Trophoblast cell (in vitro differentiated cells and primary cell): ENCODE measurements around the gene PCSK7.

Source experiments
- DNase-seq, 2 donors: peaks; one replicate each; pipeline ENCODE4 v3.0.0-alpha.2; 2016
- H2AFZ ChIP-seq: 2 replicates; pipeline ENCODE4 v1.6.1; 2013; ENCODE audit warnings: low read length, moderate library complexity, mild to moderate bottlenecking; ENCODE audit not compliant: insufficient read depth, poor library complexity
- H2AK5ac ChIP-seq: 2 replicates; pipeline ENCODE4 v1.6.1; 2013; ENCODE audit warnings: mild to moderate bottlenecking, low read length
- H2BK120ac ChIP-seq: 2 replicates; pipeline ENCODE4 v1.6.1; 2013; ENCODE audit warnings: low read length, mild to moderate bottlenecking, moderate library complexity; ENCODE audit not compliant: insufficient read depth, poor library complexity
- H2BK12ac ChIP-seq: 2 replicates; pipeline ENCODE4 v1.6.1; 2013; ENCODE audit warnings: mild to moderate bottlenecking, low read length, moderate library complexity
- H2BK5ac ChIP-seq: 2 replicates; pipeline ENCODE4 v1.6.1; 2013; ENCODE audit warnings: low read length, low read depth, moderate library complexity, mild to moderate bottlenecking; ENCODE audit not compliant: poor library complexity
- H3K14ac ChIP-seq: 2 replicates; pipeline ENCODE4 v1.6.1; 2013; ENCODE audit warnings: mild to moderate bottlenecking, low read length
- H3K18ac ChIP-seq: 2 replicates; pipeline ENCODE4 v1.6.1; 2013; ENCODE audit warnings: mild to moderate bottlenecking, low read length
- H3K23ac ChIP-seq: 2 replicates; pipeline ENCODE4 v1.6.1; 2013; ENCODE audit warnings: low read length
- H3K27ac ChIP-seq: 2 replicates; pipeline ENCODE4 v1.5.1; 2013; ENCODE audit warnings: low read depth, mild to moderate bottlenecking, inconsistent platforms, low read length, moderate library complexity
- H3K27me3 ChIP-seq: 2 replicates; pipeline ENCODE4 v1.6.1; 2013; ENCODE audit warnings: inconsistent platforms, mild to moderate bottlenecking, low read length, moderate library complexity; ENCODE audit not compliant: insufficient read depth
- H3K36me3 ChIP-seq, 2 experiments: 1 replicate in 1 of 2; 2 replicates in 1 of 2; pipeline ENCODE4 v1.6.1; 2013; ENCODE audit warnings: low read length in 2 of 2, mild to moderate bottlenecking in 2 of 2, moderate library complexity in 1 of 2; ENCODE audit not compliant: insufficient read depth in 2 of 2, control insufficient read depth in 1 of 2
- H3K4ac ChIP-seq: 2 replicates; pipeline ENCODE4 v1.6.1; 2013; ENCODE audit warnings: low read depth, mild to moderate bottlenecking, low read length, moderate library complexity
- H3K4me1 ChIP-seq, 2 experiments: 1 replicate in 1 of 2; 2 replicates in 1 of 2; pipeline ENCODE4 v1.6.1; 2013; ENCODE audit warnings: low read length in 2 of 2, mild to moderate bottlenecking in 2 of 2, moderate library complexity in 1 of 2; ENCODE audit not compliant: insufficient read depth in 2 of 2, control insufficient read depth in 1 of 2
- H3K4me2 ChIP-seq: 2 replicates; pipeline ENCODE4 v1.6.1; 2013; ENCODE audit warnings: inconsistent platforms, mild to moderate bottlenecking, low read length, moderate library complexity
- H3K4me3 ChIP-seq: 2 replicates; pipeline ENCODE4 v1.5.1; 2013; ENCODE audit warnings: mild to moderate bottlenecking, low read depth, low read length, inconsistent platforms
- H3K79me1 ChIP-seq: one replicate; pipeline ENCODE4 v1.6.1; 2013; ENCODE audit warnings: low read length
- H3K79me2 ChIP-seq: 2 replicates; pipeline ENCODE4 v1.6.1; 2013; ENCODE audit warnings: low read length, mild to moderate bottlenecking; ENCODE audit not compliant: control insufficient read depth, insufficient read depth, poor library complexity
- H3K9ac ChIP-seq: 2 replicates; pipeline ENCODE4 v1.6.1; 2013; ENCODE audit warnings: mild to moderate bottlenecking, low read length
- H3K9me3 ChIP-seq: 2 replicates; pipeline ENCODE4 v1.6.1; 2013; ENCODE audit warnings: low read depth, mild to moderate bottlenecking, control low read depth, inconsistent platforms, low read length; ENCODE audit not compliant: insufficient read depth
- H4K12ac ChIP-seq: 2 replicates; pipeline ENCODE4 v1.6.1; 2013; ENCODE audit warnings: low read depth, mild to moderate bottlenecking, low read length, moderate library complexity
- H4K8ac ChIP-seq: 2 replicates; pipeline ENCODE4 v1.6.1; 2013; ENCODE audit warnings: low read depth, mild to moderate bottlenecking, low read length, moderate library complexity
- H4K91ac ChIP-seq: one replicate; pipeline ENCODE4 v1.6.1; 2013; ENCODE audit warnings: low read depth, mild to moderate bottlenecking, low read length, moderate library complexity
- WGBS: extraction: QIAGEN DNeasy Blood & Tissue Kit; methylation state at CpG from one replicate; pipeline ENCODE4 v1.1.7; 2013; ENCODE audit warnings: missing lambda C conversion rate; ENCODE audit not compliant: insufficient read length, insufficient coverage; ENCODE audit errors: extremely low coverage; 5-methylcytosine and 5-hydroxymethylcytosine counted together

PCSK7 gene

DNA sequence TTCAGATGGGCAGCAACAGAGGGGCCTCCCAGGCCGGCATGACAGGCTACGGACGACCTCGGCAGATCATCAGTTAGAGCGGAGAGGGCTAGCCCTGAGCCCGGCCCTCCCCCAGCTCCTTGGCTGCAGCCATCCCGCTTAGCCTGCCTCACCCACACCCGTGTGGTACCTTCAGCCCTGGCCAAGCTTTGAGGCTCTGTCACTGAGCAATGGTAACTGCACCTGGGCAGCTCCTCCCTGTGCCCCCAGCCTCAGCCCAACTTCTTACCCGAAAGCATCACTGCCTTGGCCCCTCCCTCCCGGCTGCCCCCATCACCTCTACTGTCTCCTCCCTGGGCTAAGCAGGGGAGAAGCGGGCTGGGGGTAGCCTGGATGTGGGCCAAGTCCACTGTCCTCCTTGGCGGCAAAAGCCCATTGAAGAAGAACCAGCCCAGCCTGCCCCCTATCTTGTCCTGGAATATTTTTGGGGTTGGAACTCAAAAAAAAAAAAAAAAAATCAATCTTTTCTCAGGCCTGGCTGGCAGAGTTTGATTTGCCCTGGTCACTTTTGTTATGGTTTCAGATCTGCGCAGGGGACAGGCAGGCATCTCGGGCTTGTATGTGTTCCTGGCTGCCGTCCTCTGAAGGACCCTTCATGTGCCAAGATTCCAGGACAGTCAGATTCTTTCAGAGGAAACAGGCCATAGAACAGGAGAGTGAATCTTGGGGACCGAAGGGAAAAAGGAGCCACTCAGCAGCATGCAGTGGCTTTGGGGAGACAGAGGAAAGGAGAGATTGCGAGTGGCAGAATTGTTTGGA lies 27.4 kb downstream of the PCSK7 start:
- no peak overlapping the region for H4K91ac ChIP-seq
- no peak overlapping the region for H2BK5ac ChIP-seq
- H2BK12ac ChIP-seq, result no peak overlapping the region
- no peak overlapping the region for H3K14ac ChIP-seq
- H2AK5ac ChIP-seq, result no peak overlapping the region
- H3K79me1 ChIP-seq, result peaks cover 9% of the 10 kb centered on the region
- peaks cover 44 to 49% of the 10 kb centered on the region in 2 experiments for H3K36me3 ChIP-seq
- no peaks in the 10 kb centered on the region for H3K9me3 ChIP-seq
- peaks cover 28% of the 10 kb centered on the region for H3K79me2 ChIP-seq
- H2BK120ac ChIP-seq, result no peak overlapping the region
- H3K27me3 ChIP-seq, result no peaks in the 10 kb centered on the region
- H3K9ac ChIP-seq, result no peak overlapping the region
- DNase-seq, result no peak
- peak overlapping the region; percentile 12 for H3K27ac ChIP-seq
- no CpG with 5 or more reads among the region's 17 CpGs for WGBS
- H2AFZ ChIP-seq, result no peak overlapping the region
- H3K4me1 ChIP-seq, result peaks cover 34 to 46% of the 10 kb centered on the region in 2 experiments
- no peak overlapping the region for H3K4ac ChIP-seq
- H3K23ac ChIP-seq, result no peak overlapping the region
- no peak overlapping the region for H3K4me2 ChIP-seq
- H3K18ac ChIP-seq, result no peak overlapping the region
- no peak overlapping the region for H3K4me3 ChIP-seq
- no peak overlapping the region for H4K12ac ChIP-seq
- H4K8ac ChIP-seq, result no peak overlapping the region

DNA sequence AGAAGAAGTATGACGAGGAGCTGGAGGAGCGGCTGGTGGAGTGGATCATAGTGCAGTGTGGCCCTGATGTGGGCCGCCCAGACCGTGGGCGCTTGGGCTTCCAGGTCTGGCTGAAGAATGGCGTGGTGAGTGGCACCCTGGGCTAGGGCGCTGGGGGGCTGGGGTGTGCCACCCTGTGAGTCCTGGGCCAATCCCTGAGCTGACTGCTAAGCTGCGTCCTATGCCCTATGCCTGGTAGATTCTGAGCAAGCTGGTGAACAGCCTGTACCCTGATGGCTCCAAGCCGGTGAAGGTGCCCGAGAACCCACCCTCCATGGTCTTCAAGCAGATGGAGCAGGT lies 28.8 kb downstream of the PCSK7 start:
- Histone ChIP-seq H2BK5ac (no peak overlapping the region), H3K4me1 (peaks cover 43 to 54% of the 10 kb centered on the region in 2 experiments), H3K23ac (no peak overlapping the region), H2BK12ac (no peak overlapping the region), H3K18ac (no peak overlapping the region), H2BK120ac (no peak overlapping the region), H3K14ac (no peak overlapping the region), H3K4me3 (no peak overlapping the region), H4K12ac (no peak overlapping the region), H3K9me3 (no peaks in the 10 kb centered on the region), H3K79me2 (peaks cover 39% of the 10 kb centered on the region), H2AK5ac (no peak overlapping the region), H4K91ac (no peak overlapping the region), H3K27me3 (no peaks in the 10 kb centered on the region), H4K8ac (no peak overlapping the region), H2AFZ (no peak overlapping the region), H3K79me1 (peaks cover 21% of the 10 kb centered on the region), H3K4ac (no peak overlapping the region), H3K4me2 (no peak overlapping the region), H3K27ac (no peak overlapping the region), H3K36me3 (peaks cover 44 to 49% of the 10 kb centered on the region in 2 experiments), H3K9ac (no peak overlapping the region)
- DNase-seq, result no peak
- WGBS, result no CpG with 5 or more reads among the region's 10 CpGs

DNA sequence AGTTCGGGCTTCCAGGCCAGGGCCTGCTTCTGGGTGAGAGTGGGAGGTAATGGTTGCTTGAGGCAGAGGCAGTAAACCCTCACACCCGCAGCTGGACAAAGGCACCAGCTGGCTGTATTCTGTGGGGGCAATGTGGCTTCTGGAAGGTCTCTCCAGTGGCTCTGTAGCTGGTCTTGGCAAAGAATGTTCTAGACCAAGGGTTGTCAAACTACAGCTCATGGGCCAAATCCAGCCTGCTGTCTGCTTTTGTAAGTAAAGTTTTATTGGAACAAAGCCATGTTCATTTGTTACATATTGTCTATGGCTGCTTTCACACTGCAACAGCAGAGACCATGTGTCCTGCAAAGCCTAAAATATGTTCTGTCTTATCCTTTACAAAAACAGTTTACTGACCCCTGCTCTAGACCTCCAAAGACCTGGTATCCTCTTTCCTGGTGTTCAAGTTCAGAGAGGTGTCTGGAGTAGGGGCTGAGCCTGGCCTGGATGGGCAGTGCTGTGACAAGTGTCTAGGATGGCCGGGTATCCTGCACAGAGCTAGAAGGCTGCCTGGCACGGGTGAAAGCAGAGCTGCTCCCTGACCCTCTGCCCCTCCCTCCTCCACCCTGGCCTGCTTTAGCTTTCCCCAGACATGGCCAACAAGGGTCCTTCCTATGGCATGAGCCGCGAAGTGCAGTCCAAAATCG lies 29.3 kb downstream of the PCSK7 start:
- Histone ChIP-seq H2BK5ac (no peak overlapping the region), H3K27ac (no peak overlapping the region), H4K91ac (no peak overlapping the region), H3K79me1 (peaks cover 26% of the 10 kb centered on the region), H3K18ac (no peak overlapping the region), H2BK12ac (no peak overlapping the region), H3K36me3 (peaks cover 44 to 49% of the 10 kb centered on the region in 2 experiments), H3K4me2 (peak overlapping the region; percentile 82), H2BK120ac (no peak overlapping the region), H3K14ac (no peak overlapping the region), H3K79me2 (peaks cover 40% of the 10 kb centered on the region), H4K8ac (no peak overlapping the region), H2AFZ (no peak overlapping the region), H2AK5ac (no peak overlapping the region), H3K9ac (peak overlapping the region; percentile 48), H3K4me3 (no peak overlapping the region), H3K9me3 (no peaks in the 10 kb centered on the region), H3K27me3 (no peaks in the 10 kb centered on the region), H3K4ac (peak overlapping the region; percentile 34), H3K23ac (no peak overlapping the region), H4K12ac (no peak overlapping the region), H3K4me1 (peaks cover 48 to 59% of the 10 kb centered on the region in 2 experiments)
- WGBS, result no CpG with 5 or more reads among the region's 7 CpGs
- DNase-seq, result no peak

DNA sequence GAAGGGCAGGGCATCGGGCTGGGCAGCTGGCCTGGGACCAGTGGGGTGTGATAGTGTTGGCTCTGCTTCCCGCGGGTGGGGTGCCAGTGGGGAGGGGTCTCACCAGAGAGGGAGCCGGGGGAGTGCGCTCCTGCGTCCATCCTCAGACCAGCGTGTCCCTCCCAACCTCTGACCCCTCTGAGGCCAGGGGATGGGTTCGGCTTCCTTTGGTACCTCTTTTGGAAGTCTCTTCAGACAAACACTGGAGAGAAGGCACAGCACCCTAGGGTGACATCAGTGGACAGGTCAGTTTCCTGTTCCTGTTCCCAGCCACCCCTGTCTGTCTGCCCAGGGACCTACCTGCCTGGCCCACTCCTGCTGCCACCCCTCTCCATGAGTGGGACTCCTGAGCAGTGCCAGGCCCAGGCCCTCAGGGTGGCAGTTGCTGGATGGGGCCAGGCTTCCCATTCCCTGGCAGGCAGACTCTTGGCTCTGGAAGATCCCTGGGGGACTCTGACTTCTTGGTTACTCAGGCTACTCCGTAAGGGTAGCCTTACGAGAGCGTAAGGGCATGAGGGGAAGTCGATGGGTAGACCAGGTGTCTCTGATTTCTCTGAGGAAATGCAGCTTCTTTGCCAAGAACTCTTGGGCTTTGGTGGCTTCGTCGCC lies 30.1 kb downstream of the PCSK7 start:
- Histone ChIP-seq H3K79me1 (peaks cover 26% of the 10 kb centered on the region), H3K4ac (peak overlapping the region; percentile 97), H3K4me1 (peaks cover 54 to 61% of the 10 kb centered on the region in 2 experiments), H3K9me3 (no peaks in the 10 kb centered on the region), H2BK120ac (peak overlapping the region; percentile 13), H3K23ac (no peak overlapping the region), H3K27me3 (no peaks in the 10 kb centered on the region), H2AK5ac (no peak overlapping the region), H4K91ac (no peak overlapping the region), H4K12ac (no peak overlapping the region), H3K79me2 (peaks cover 40% of the 10 kb centered on the region), H3K9ac (peak overlapping the region; percentile 9), H4K8ac (no peak overlapping the region), H2AFZ (no peak overlapping the region), H3K4me2 (peak overlapping the region; percentile 82), H2BK12ac (no peak overlapping the region), H3K36me3 (peaks cover 46 to 49% of the 10 kb centered on the region in 2 experiments), H3K4me3 (peak overlapping the region; percentile 27), H2BK5ac (peak overlapping the region; percentile 10), H3K27ac (peak overlapping the region; percentile 36), H3K18ac (peak overlapping the region; percentile 15), H3K14ac (peak overlapping the region; percentile 13)
- no peak for DNase-seq
- WGBS, result no CpG with 5 or more reads among the region's 14 CpGs
